ENCODE measurements around the gene CENPN. TPM values are rescaled to one million over a fixed set of nuclear protein-coding genes. Genes with fewer than 3 reads are reported as not detected.

CENPN gene
- total RNA-seq, 1 experiment from 2014 or later = 109 TPM

GRCh38 chr16:80982646-80983045 lies 24.4 kb upstream of the CENPN start:
- DNase-seq (ENCODE audit: low read depth in 1 of 2, low spot score in 2 of 2) = no peak
- peaks cover 30% of the 10 kb centered on the region for H3K36me3 ChIP-seq
- no peak overlapping the region for H3K4me3 ChIP-seq
- no peak overlapping the region for H3K27ac ChIP-seq
- no peaks in the 10 kb centered on the region for H3K4me1 ChIP-seq (replicated peaks)
- H3K9me3 ChIP-seq (replicated peaks) = no peaks in the 10 kb centered on the region
- no peaks in the 10 kb centered on the region for H3K27me3 ChIP-seq (replicated peaks)

- Histone ChIP-seq H3K4me1 (replicated peaks) (peaks cover 1% of the 10 kb centered on the region), H3K27ac (no peak overlapping the region), H3K36me3 (peaks cover 26% of the 10 kb centered on the region), H3K4me3 (no peak overlapping the region), H3K9me3 (replicated peaks) (no peaks in the 10 kb centered on the region), H3K27me3 (replicated peaks) (no peaks in the 10 kb centered on the region)
- DNase-seq (ENCODE audit: low read depth in 1 of 2, low spot score in 2 of 2) = no peak
Observed at GRCh38 chr16:80984124-80984892, 22.7 kb upstream of the CENPN start.

- H3K4me1 ChIP-seq (replicated peaks) = peaks cover 14% of the 10 kb centered on the region
- H3K9me3 ChIP-seq (replicated peaks) = no peaks in the 10 kb centered on the region
- H3K4me3 ChIP-seq = no peak overlapping the region
- no peak for DNase-seq (ENCODE audit: low read depth in 1 of 2, low spot score in 2 of 2)
- H3K36me3 ChIP-seq = peaks cover 22% of the 10 kb centered on the region
- H3K27me3 ChIP-seq (replicated peaks) = no peaks in the 10 kb centered on the region
- no peak overlapping the region for H3K27ac ChIP-seq
Observed at GRCh38 chr16:80985611-80986010, 21.4 kb upstream of the CENPN start.

- H3K4me1 ChIP-seq (replicated peaks) = peaks cover 18% of the 10 kb centered on the region
- no peaks in the 10 kb centered on the region for H3K27me3 ChIP-seq (replicated peaks)
- no peaks in the 10 kb centered on the region for H3K9me3 ChIP-seq (replicated peaks)
- DNase-seq (ENCODE audit: low read depth in 1 of 2, low spot score in 2 of 2) = no peak
- H3K4me3 ChIP-seq = no peak overlapping the region
- H3K27ac ChIP-seq = no peak overlapping the region
- peaks cover 20% of the 10 kb centered on the region for H3K36me3 ChIP-seq
Observed at GRCh38 chr16:80986557-80986956, 20.5 kb upstream of the CENPN start.

- no peak overlapping the region for H3K4me3 ChIP-seq
- no peaks in the 10 kb centered on the region for H3K9me3 ChIP-seq (replicated peaks)
- H3K36me3 ChIP-seq = peaks cover 25% of the 10 kb centered on the region
- DNase-seq (ENCODE audit: low read depth in 1 of 2, low spot score in 2 of 2) = no peak
- no peaks in the 10 kb centered on the region for H3K27me3 ChIP-seq (replicated peaks)
- H3K4me1 ChIP-seq (replicated peaks) = peaks cover 35% of the 10 kb centered on the region
- no peak overlapping the region for H3K27ac ChIP-seq
Observed at GRCh38 chr16:80988756-80989155, 18.3 kb upstream of the CENPN start.

- Histone ChIP-seq H3K27ac (no peak overlapping the region), H3K27me3 (replicated peaks) (no peaks in the 10 kb centered on the region), H3K36me3 (peaks cover 22% of the 10 kb centered on the region), H3K9me3 (replicated peaks) (no peaks in the 10 kb centered on the region), H3K4me1 (replicated peaks) (peaks cover 45% of the 10 kb centered on the region), H3K4me3 (no peak overlapping the region)
- DNase-seq (ENCODE audit: low read depth in 1 of 2, low spot score in 2 of 2) = peak in 1 of 2 experiments; percentile 34
Observed at GRCh38 chr16:80989801-80990200, 17.2 kb upstream of the CENPN start.

GRCh38 chr16:80990577-80990976 lies 16.4 kb upstream of the CENPN start:
- no peak for DNase-seq (ENCODE audit: low read depth in 1 of 2, low spot score in 2 of 2)

GRCh38 chr16:80990978-80991377 lies 16.0 kb upstream of the CENPN start:
- Histone ChIP-seq H3K4me1 (replicated peaks) (peaks cover 50% of the 10 kb centered on the region), H3K27me3 (replicated peaks) (no peaks in the 10 kb centered on the region), H3K4me3 (no peak overlapping the region), H3K27ac (no peak overlapping the region), H3K9me3 (replicated peaks) (no peaks in the 10 kb centered on the region), H3K36me3 (peaks cover 18% of the 10 kb centered on the region)
- DNase-seq (ENCODE audit: low read depth in 1 of 2, low spot score in 2 of 2) = no peak

More at GRCh38 chr16:80990577-80990976, 16.4 kb upstream of the CENPN start:
- Histone ChIP-seq H3K27ac (no peak overlapping the region), H3K27me3 (replicated peaks) (no peaks in the 10 kb centered on the region), H3K9me3 (replicated peaks) (no peaks in the 10 kb centered on the region), H3K4me1 (replicated peaks) (peaks cover 50% of the 10 kb centered on the region), H3K36me3 (peaks cover 18% of the 10 kb centered on the region), H3K4me3 (no peak overlapping the region)

GRCh38 chr16:80991792-80992430 lies 15.1 kb upstream of the CENPN start:
- H3K27me3 ChIP-seq (replicated peaks) = no peaks in the 10 kb centered on the region
- H3K27ac ChIP-seq = no peak overlapping the region
- no peak overlapping the region for H3K4me3 ChIP-seq
- no peaks in the 10 kb centered on the region for H3K9me3 ChIP-seq (replicated peaks)
- peaks cover 14% of the 10 kb centered on the region for H3K36me3 ChIP-seq
- H3K4me1 ChIP-seq (replicated peaks) = peaks cover 50% of the 10 kb centered on the region
- no peak for DNase-seq (ENCODE audit: low read depth in 1 of 2, low spot score in 2 of 2)

- peak in 1 of 2 experiments; percentile 15 for DNase-seq (ENCODE audit: low read depth in 1 of 2, low spot score in 2 of 2)
- H3K36me3 ChIP-seq = peaks cover 12% of the 10 kb centered on the region
- peak overlapping the region; percentile 84 for H3K27ac ChIP-seq
- no peak overlapping the region for H3K4me3 ChIP-seq
- H3K27me3 ChIP-seq (replicated peaks) = no peaks in the 10 kb centered on the region
- peaks cover 50% of the 10 kb centered on the region for H3K4me1 ChIP-seq (replicated peaks)
- no peaks in the 10 kb centered on the region for H3K9me3 ChIP-seq (replicated peaks)
Observed at GRCh38 chr16:80992676-80993293, 14.2 kb upstream of the CENPN start.

- Histone ChIP-seq H3K36me3 (peaks cover 12% of the 10 kb centered on the region), H3K27me3 (replicated peaks) (no peaks in the 10 kb centered on the region), H3K4me1 (replicated peaks) (peaks cover 50% of the 10 kb centered on the region), H3K9me3 (replicated peaks) (no peaks in the 10 kb centered on the region), H3K4me3 (no peak overlapping the region), H3K27ac (peak overlapping the region; percentile 84)
- DNase-seq (ENCODE audit: low read depth in 1 of 2, low spot score in 2 of 2) = peak; percentile 77 to 79
Observed at GRCh38 chr16:80993307-80993706, 13.7 kb upstream of the CENPN start.

- Histone ChIP-seq H3K27me3 (replicated peaks) (no peaks in the 10 kb centered on the region), H3K9me3 (replicated peaks) (no peaks in the 10 kb centered on the region), H3K27ac (peak overlapping the region; percentile 84), H3K4me1 (replicated peaks) (peaks cover 50% of the 10 kb centered on the region), H3K36me3 (peaks cover 12% of the 10 kb centered on the region), H3K4me3 (no peak overlapping the region)
- DNase-seq (ENCODE audit: low read depth in 1 of 2, low spot score in 2 of 2) = no peak
Observed at GRCh38 chr16:80993834-80994233, 13.2 kb upstream of the CENPN start.

GRCh38 chr16:80994451-80994850 lies 12.6 kb upstream of the CENPN start:
- peaks cover 9% of the 10 kb centered on the region for H3K36me3 ChIP-seq
- no peaks in the 10 kb centered on the region for H3K27me3 ChIP-seq (replicated peaks)
- H3K4me1 ChIP-seq (replicated peaks) = peaks cover 47% of the 10 kb centered on the region
- no peak overlapping the region for H3K4me3 ChIP-seq
- no peaks in the 10 kb centered on the region for H3K9me3 ChIP-seq (replicated peaks)
- peak in 1 of 2 experiments; percentile 53 for DNase-seq (ENCODE audit: low read depth in 1 of 2, low spot score in 2 of 2)
- H3K27ac ChIP-seq = peak overlapping the region; percentile 84

- H3K36me3 ChIP-seq = peaks cover 3% of the 10 kb centered on the region; the same call in 1 of the 2 replicates
- DNase-seq (ENCODE audit: low read depth in 1 of 2, low spot score in 2 of 2) = no peak
- H3K9me3 ChIP-seq (replicated peaks) = no peaks in the 10 kb centered on the region
- H3K27me3 ChIP-seq (replicated peaks) = no peaks in the 10 kb centered on the region
- H3K4me3 ChIP-seq = no peak overlapping the region
- no peak overlapping the region for H3K27ac ChIP-seq
- peaks cover 32% of the 10 kb centered on the region for H3K4me1 ChIP-seq (replicated peaks)
Observed at GRCh38 chr16:80996688-80997138, 10.3 kb upstream of the CENPN start.
